DOHH2 (cell line): Measurements from ENCODE around the gene TSSK1B.

Source experiments
- EZH2phosphoT487 ChIP-seq: fragments of 200-600 bp; sonication (generic); IDR thresholded peaks from 2 replicates; pipeline ENCODE4 v1.6.1; 2017; ENCODE audit warnings: borderline replicate concordance, mild to moderate bottlenecking, antibody characterized with exemption, low read length, moderate library complexity, mixed read lengths
- TF ChIP-seq, protein P1 (sequence below): fragments of 200-600 bp; sonication (generic); IDR thresholded peaks from one replicate; pipeline ENCODE4 v1.5.1; 2014; ENCODE audit warnings: antibody characterized with exemption, mild to moderate bottlenecking, low read depth, low read length; ENCODE audit not compliant: poor library complexity, severe bottlenecking

DNA sequence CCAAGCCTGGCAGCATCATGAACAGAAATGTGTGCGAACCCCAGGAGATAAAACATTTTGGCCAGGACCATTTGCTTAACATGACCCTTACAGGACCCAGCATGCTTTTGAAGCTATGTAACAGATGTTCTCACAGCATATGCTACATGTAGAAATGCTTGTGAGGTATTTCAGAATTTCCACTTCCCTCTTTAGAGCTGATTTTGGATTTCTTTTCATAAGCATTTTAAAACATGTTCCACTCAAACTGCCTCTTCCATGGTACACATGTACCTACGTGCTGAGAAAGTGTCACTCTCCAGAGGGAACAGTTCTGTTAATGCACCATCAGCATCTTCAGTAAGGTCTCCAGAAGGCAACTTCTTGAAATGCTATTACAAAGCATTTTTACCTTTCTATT, 15.7 kb upstream of the TSSK1B start:
- TF ChIP-seq, protein P1, sequence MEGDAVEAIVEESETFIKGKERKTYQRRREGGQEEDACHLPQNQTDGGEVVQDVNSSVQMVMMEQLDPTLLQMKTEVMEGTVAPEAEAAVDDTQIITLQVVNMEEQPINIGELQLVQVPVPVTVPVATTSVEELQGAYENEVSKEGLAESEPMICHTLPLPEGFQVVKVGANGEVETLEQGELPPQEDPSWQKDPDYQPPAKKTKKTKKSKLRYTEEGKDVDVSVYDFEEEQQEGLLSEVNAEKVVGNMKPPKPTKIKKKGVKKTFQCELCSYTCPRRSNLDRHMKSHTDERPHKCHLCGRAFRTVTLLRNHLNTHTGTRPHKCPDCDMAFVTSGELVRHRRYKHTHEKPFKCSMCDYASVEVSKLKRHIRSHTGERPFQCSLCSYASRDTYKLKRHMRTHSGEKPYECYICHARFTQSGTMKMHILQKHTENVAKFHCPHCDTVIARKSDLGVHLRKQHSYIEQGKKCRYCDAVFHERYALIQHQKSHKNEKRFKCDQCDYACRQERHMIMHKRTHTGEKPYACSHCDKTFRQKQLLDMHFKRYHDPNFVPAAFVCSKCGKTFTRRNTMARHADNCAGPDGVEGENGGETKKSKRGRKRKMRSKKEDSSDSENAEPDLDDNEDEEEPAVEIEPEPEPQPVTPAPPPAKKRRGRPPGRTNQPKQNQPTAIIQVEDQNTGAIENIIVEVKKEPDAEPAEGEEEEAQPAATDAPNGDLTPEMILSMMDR = no peak
- TF ChIP-seq EZH2phosphoT487 = no peak
